C4-2B (cell line): ENCODE results near the gene ANTKMT.

Experiments
- ZFX ChIP-seq: fragments of 450-650 bp; IDR thresholded peaks from 2 replicates; pipeline ENCODE4 v1.6.1; 2017
- TF ChIP-seq, protein P1 (sequence below): fragments of 450-650 bp; conservative IDR thresholded peaks from 2 replicates; pipeline ENCODE4 v1.5.1; 2017; ENCODE audit warnings: mild to moderate bottlenecking

GRCh38 chr16:708019-708418 lies 12.9 kb upstream of the ANTKMT start:
- TF ChIP-seq, protein P1, sequence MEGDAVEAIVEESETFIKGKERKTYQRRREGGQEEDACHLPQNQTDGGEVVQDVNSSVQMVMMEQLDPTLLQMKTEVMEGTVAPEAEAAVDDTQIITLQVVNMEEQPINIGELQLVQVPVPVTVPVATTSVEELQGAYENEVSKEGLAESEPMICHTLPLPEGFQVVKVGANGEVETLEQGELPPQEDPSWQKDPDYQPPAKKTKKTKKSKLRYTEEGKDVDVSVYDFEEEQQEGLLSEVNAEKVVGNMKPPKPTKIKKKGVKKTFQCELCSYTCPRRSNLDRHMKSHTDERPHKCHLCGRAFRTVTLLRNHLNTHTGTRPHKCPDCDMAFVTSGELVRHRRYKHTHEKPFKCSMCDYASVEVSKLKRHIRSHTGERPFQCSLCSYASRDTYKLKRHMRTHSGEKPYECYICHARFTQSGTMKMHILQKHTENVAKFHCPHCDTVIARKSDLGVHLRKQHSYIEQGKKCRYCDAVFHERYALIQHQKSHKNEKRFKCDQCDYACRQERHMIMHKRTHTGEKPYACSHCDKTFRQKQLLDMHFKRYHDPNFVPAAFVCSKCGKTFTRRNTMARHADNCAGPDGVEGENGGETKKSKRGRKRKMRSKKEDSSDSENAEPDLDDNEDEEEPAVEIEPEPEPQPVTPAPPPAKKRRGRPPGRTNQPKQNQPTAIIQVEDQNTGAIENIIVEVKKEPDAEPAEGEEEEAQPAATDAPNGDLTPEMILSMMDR: no peak
- TF ChIP-seq ZFX: no peak
